ENCODE data around the gene EDDM3A. TPM values are rescaled to one million over a fixed set of nuclear protein-coding genes. Genes with fewer than 3 reads are reported as not detected.

Gene EDDM3A, protein sequence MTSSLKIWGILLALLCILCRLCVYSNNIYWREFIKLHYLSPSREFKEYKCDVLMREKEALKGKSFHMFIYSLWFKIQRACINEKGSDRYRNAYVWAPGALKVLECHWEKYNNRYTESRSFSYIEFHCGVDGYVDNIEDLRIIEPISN
- not detected for total RNA-seq

DNA sequence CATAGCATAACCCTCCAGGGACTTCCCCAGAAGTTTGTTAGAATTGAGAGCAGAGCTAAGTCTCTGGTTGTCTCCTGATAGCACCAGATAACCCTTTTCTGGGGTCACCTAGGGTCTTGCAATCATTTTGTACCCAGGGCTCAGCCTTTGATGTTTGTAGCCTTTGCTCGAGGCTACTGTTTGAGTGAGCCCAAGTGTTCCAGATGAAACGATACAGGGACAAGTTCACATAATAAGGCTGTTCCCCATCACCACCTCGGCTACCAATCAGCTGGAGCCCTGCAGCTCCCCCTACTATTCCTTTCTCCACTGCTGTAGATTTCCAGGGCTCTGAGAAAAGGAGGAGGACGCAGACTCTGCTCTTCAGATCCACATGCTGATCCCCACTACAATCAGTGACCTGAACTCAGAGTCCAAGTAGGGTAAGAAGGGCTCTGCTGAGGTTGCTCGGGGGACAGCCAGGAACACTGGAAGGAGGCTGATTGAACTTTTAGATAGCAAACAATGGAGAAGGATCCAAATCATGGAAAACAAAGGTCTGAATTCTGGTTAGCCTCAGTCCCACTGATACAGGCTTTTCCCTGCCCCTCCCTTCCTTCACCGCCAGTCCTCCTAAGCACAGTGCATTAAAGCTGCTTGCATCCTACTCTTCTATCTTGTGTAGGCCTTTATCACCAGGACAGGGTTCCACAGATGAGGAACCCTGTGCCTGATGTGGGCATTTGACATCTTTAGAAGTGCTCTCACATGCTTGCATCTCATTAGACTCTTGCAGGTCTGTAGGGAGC, at the start of gene EDDM3A:
TSS of gene EDDM3A (plus strand) at position 317 of the 788 bp plus-strand sequence. CDS start 1,694 bp downstream, outside the sequence.
- intact Hi-C loops (cut with DNase I; ENCODE audit: low total_unique reads), result no loop called here
- DNase-seq (ENCODE audit: low spot score in 2 of 2), result no peak
- Histone ChIP-seq H3K4me1 (no peaks in the 10 kb centered on the region), H3K36me3 (no peaks in the 10 kb centered on the region), H3K27me3 (no peaks in the 10 kb centered on the region), H3K4me3 (no peak within 1 kb of the TSS), H3K9me3 (no peaks in the 10 kb centered on the region), H3K27ac (peak within 1 kb of the TSS in 1 of 2 donors; percentile 63)
- TF ChIP-seq, protein P1, sequence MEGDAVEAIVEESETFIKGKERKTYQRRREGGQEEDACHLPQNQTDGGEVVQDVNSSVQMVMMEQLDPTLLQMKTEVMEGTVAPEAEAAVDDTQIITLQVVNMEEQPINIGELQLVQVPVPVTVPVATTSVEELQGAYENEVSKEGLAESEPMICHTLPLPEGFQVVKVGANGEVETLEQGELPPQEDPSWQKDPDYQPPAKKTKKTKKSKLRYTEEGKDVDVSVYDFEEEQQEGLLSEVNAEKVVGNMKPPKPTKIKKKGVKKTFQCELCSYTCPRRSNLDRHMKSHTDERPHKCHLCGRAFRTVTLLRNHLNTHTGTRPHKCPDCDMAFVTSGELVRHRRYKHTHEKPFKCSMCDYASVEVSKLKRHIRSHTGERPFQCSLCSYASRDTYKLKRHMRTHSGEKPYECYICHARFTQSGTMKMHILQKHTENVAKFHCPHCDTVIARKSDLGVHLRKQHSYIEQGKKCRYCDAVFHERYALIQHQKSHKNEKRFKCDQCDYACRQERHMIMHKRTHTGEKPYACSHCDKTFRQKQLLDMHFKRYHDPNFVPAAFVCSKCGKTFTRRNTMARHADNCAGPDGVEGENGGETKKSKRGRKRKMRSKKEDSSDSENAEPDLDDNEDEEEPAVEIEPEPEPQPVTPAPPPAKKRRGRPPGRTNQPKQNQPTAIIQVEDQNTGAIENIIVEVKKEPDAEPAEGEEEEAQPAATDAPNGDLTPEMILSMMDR (IDR thresholded peaks at IDR 0.05), result no peak
- no peak for TF ChIP-seq POLR2A (IDR thresholded peaks at IDR 0.05)
- no peak for TF ChIP-seq POLR2AphosphoS5 (IDR thresholded peaks at IDR 0.05)

DNA sequence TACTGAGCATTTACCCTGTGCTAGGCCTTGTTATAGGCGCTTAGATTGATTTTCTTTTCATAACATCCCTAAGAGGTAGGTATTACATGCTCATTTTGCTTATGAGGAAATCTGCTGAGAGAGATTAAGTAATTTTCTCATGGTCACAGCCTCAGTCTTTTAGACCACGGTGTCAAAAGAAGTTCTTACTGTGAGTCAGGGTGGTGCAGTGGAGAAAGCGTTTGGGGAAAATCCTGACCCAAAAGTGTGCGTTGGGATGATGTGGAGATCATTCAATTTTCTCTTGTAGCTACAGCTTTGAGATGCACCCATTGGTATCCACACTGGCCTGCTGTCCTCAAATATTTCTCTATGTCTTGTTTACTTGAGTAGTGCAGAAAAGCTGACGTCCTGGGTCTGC, 48.9 kb upstream of the EDDM3A start:
- H3K36me3 ChIP-seq, result no peaks in the 10 kb centered on the region
- no peak for TF ChIP-seq POLR2AphosphoS5 (IDR thresholded peaks at IDR 0.05)
- no peak for TF ChIP-seq POLR2A (IDR thresholded peaks at IDR 0.05)
- TF ChIP-seq, protein P1 (IDR thresholded peaks at IDR 0.05), result no peak
- no peak overlapping the region for H3K27ac ChIP-seq
- H3K27me3 ChIP-seq, result no peaks in the 10 kb centered on the region
- intact Hi-C loops (cut with DNase I; ENCODE audit: low total_unique reads), result loop anchor here (5.0 kb wide), 1 partner anchor 161 kb away; no protein-coding TSS in a partner anchor
- H3K9me3 ChIP-seq, result no peaks in the 10 kb centered on the region
- DNase-seq (ENCODE audit: low spot score in 2 of 2), result no peak
- no peak overlapping the region for H3K4me3 ChIP-seq
- no peaks in the 10 kb centered on the region for H3K4me1 ChIP-seq

DNA sequence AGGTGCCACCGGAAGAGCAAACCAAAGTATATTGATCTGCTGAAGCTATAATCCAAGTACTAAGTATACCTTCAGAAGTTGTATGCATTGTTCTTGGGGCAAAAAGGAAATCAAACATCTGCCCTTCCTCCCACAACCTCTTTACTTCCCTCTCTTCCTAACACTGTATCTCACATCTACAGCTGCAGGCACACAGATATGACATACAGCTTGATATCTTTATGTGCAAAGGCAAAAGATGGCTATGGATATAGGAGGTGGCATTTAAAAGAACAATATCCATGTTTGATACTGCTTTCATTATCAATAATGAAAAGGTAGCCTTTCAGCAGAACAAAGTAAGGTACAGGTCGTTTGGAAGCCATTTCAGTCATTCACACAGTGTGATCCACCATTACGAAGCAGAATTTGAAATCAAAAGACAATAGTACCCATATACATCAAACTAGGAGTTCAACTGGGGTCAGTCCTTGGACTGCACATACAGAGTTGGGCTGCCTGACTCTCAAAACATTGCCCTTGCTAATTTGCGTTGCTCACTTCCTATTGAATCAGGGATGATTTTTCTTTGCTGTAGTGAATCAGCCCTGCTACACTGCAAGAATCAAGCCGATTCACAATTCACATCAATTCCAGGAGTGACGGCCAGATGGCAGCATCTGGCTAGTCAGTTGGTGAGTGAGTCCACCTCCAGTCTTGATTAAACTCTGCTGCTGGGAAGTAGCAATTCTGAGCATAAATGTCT, 48.2 kb upstream of the EDDM3A start:
- peak in 1 of 2 donors; percentile 50 for DNase-seq (ENCODE audit: low spot score in 2 of 2)
- no peaks in the 10 kb centered on the region for H3K36me3 ChIP-seq
- intact Hi-C loops (cut with DNase I; ENCODE audit: low total_unique reads), result loop anchor here (5.0 kb wide), 1 partner anchor 160 kb away; no protein-coding TSS in a partner anchor
- H3K4me1 ChIP-seq, result no peaks in the 10 kb centered on the region
- H3K9me3 ChIP-seq, result no peaks in the 10 kb centered on the region
- no peaks in the 10 kb centered on the region for H3K27me3 ChIP-seq
- no peak overlapping the region for H3K27ac ChIP-seq
- H3K4me3 ChIP-seq, result no peak overlapping the region
- TF ChIP-seq, protein P1 (IDR thresholded peaks at IDR 0.05), result peak; percentile 26 to 81 (median 70)
- TF ChIP-seq POLR2A (IDR thresholded peaks at IDR 0.05), result no peak
- TF ChIP-seq POLR2AphosphoS5 (IDR thresholded peaks at IDR 0.05), result no peak

DNA sequence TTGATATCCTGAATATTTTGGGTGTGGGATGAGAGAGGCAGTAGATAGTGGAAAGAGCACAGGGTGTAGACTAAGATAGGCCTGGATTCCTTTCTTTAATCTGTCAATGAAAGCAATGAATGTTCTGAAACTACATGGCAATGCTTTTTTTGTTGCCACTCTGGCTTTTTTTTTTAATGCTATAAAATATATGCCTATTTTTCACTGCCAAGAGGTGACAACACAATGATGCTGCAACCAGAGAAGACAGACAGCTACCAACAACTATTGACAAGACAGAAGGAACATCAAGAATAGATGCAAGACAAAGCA, 47.7 kb upstream of the EDDM3A start:
- Histone ChIP-seq H3K36me3 (no peaks in the 10 kb centered on the region), H3K27me3 (no peaks in the 10 kb centered on the region), H3K9me3 (no peaks in the 10 kb centered on the region), H3K27ac (no peak overlapping the region), H3K4me1 (no peaks in the 10 kb centered on the region), H3K4me3 (no peak overlapping the region)
- intact Hi-C loops (cut with DNase I; ENCODE audit: low total_unique reads), result loop anchor here (5.0 kb wide), 1 partner anchor 159 kb away; no protein-coding TSS in a partner anchor
- no peak for DNase-seq (ENCODE audit: low spot score in 2 of 2)
- TF ChIP-seq, protein P1 (IDR thresholded peaks at IDR 0.05), result peak in 1 of 3 donors; percentile 6
- TF ChIP-seq POLR2A (IDR thresholded peaks at IDR 0.05), result no peak

All from breast epithelium (tissue), 4 donors.